Stimulated activated CD8-positive, alpha-beta memory T cell treated with anti-CD3 and anti-CD28 coated beads, Interleukin-2, amount 100 ng/mL, for 1 hour (primary cell): ENCODE results near the gene NPEPL1.
"Not testable (repeated sequence)": the region's sequence is repeated elsewhere in the genome, so short reads cannot be mapped to it uniquely, and the experiment has no call there.

ENCODE experiments used
- DNase-seq, 2 donors: peaks; one replicate each; pipeline ENCODE4 v3.0.0-alpha.2; 2020; ENCODE audit warnings: low read depth in 2 of 2

Gene NPEPL1

DNA sequence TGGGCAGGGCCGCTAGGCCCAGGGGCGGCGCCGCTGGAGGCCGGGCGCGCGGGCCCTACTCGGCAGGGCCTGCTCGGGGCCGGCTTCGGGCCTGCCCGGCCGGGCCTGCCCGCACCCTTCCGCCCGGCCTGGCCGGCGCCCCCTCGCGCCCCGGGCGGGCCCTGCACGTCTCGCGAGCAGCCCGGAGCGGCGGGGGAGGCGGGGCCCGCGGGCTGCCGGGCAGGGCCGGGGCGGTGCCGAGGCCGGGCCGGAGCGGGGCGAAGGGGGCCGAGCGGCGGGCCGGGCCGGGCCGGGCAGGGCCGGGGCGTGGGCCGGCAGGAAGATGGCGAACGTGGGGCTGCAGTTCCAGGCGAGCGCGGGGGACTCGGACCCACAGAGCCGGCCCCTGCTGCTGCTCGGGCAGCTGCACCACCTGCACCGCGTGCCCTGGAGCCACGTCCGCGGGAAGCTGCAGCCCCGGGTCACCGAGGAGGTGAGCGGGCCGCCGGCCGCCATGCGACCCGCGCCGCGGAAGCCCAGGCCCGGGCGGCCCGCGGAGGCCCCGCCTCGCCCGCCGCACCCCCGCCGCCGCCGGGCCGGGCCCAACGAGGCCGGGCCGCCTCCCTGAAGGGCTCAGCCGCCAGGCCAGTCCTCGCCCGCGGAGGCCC lies at the start of gene NPEPL1:
Gene NPEPL1, plus strand, starts transcription at position 222 of the 647 bp plus-strand sequence. Its CDS starts 101 bp downstream, at position 323.
- peak; percentile 33 to 34 for DNase-seq

- not testable (repeated sequence) for DNase-seq
These were observed 49.7 kb upstream of the NPEPL1 start for GRCh38 chr20:58642896-58643295.

GRCh38 chr20:58645412-58645968 lies 47.1 kb upstream of the NPEPL1 start:
- DNase-seq, result no peak

- no peak for DNase-seq
These were observed 46.3 kb upstream of the NPEPL1 start for GRCh38 chr20:58646257-58646656.

GRCh38 chr20:58646703-58647102 lies 45.9 kb upstream of the NPEPL1 start:
- no peak for DNase-seq

GRCh38 chr20:58647162-58647795 lies 45.3 kb upstream of the NPEPL1 start:
- no peak for DNase-seq

- DNase-seq, result no peak
These were observed 44.7 kb upstream of the NPEPL1 start for GRCh38 chr20:58647796-58648501.

GRCh38 chr20:58648502-58648825 lies 44.1 kb upstream of the NPEPL1 start:
- DNase-seq, result not testable (repeated sequence)

DNA sequence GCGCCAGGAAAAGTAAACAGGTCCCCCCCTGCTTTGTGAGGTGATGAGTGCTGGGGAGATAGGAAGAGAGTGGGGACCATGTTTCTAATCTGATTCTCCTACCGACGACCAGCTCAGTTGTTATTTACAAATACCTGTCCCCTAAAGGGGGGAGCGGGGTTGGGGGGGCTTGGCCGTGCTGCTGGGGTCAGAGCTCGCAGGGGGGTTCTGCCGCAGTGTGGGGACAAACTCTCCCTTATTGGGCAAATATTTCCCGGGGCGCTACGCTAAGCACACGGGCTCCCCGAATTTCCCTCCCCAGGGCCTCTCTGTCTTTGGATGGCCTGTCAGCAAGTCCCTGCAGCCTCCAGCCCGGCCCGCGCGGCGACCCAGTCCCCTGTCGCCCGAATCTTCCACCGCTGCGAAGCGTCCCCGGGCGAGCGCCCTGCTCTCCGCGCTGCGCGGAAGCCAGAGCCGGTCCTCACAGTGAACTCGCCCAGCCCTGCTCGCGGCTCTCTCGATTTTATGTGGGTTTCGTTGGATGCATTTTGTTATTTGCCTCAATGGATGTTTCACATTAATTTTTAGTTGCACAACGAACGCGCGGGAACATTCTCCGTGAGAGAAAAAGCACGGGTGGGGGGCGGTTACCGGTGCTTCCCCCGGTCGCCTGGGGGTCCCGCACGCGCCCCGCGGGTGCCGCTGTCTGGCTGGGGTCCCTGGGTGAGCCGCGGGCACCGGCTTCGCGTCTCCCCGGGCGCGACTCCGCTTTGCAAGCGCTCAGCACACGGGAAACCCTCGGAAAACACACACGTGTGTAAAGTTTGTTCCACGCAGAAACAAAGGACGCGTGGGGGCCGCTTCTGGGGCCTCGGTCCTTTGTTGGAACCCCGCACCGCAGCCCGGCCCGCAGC lies 43.1 kb upstream of the NPEPL1 start:
- DNase-seq, result peak in 1 of 2 donors; percentile 31

DNA sequence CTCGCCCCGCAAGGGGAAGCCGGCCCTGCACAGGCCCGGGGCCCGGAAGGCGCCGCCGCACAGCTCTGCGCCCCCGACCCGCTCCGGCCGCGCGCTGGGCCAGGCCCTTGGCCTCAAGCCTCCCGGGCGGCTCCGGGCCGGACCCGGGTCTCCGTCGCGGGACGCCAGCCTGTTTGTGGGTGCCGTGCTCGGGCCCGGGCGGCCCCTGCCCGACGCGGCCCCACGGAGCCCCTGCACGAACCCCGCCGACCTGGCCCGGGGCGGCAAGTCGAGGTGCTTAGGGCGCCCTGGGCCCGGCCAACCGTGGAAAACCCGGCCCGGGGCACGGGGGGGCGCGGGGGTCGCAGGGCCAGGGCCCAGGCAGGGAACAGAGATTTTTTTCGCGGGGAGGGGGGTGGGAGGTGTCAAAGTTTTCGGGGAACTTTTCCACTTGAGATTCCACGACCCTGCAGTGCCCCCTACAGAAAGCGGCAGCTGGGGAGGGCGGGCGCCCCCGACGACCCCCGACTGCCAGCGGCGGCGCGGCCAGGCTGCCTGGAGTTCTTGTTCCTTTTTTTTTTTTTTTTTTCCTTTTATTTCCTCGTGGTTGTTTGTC lies 42.3 kb upstream of the NPEPL1 start:
- no peak for DNase-seq

DNA sequence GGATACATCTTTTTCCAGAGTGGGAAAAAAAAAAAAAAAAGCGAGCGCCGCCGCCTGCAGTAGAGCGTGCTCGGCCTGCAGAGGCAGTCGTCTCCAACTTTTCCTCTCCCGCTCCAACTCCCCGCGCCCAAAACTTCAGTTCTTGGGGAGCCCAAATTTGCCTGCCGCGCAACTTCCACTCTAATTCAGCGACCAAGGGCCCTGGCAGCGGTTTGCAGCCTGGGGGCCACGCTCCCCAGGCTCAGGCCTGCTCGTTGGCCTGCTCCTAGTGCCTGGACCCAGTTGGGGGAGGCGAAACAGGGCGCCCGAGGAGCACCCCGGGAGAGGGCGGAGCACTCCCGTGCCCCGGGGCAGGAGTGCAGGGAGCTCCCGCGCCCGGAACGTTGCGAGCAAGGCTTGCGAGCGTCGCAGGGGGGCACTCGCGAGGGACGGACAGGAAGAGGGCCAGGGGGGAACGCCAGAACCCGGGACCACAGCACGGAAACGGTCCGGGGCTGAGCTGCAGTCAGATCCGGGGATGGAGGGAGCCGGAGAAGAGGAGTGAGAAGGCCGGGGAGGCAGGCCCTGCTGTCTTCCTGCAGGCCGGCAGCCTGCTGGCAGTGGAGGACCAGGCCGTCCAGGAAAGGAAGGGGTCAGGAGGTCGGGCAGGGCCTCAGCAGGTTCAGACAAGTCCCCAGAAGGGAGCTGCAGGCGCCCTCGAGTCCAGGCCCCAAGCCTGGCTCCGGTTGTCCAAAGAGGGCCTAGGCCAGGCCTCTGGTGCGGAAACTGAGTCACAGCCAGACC lies 41.6 kb upstream of the NPEPL1 start, which contains the start of gene STX16:
Gene STX16, plus strand, starts transcription at position 508 of the 783 bp plus-strand sequence. CDS start 724 bp downstream, outside the sequence.
- peak; percentile 72 to 77 for DNase-seq

GRCh38 chr20:58651559-58651945 lies 41.0 kb upstream of the NPEPL1 start:
- DNase-seq, result no peak

- DNase-seq, result peak in 1 of 2 donors; percentile 34
These were observed 40.5 kb upstream of the NPEPL1 start for GRCh38 chr20:58651946-58652605.

DNA sequence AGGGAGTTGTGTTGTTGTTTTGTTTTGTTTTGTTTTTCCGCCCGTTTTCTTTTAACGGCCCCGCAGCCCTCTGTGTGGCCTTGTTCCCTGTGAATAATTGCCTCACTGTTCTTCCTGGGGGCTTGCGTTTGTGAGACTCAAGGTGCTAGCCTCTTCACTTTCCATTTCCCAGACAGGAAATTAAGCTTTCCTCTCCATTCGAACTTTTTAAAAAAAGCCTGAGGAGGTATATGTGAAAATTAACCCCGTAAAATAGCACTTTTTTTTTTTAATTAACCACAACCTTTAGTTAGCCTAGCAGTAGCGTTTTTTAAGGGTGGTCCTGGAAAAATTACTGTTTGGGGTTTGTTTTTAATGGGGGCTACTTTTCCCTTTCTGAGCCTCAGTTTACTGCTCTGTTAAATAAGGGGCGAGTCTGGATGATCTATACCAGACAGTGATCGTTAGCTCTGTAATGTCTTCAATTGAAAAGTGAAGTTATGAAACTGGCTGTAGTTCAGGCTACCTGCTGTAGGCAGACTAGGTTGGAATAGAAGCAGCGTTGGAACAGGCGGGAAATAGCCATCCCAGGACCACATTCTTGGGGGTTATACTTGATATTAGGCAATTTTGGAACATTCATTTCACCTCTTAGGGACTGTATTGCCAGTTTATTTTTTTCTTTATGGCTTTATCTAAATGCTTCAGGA lies 39.9 kb upstream of the NPEPL1 start:
- no peak for DNase-seq

DNA sequence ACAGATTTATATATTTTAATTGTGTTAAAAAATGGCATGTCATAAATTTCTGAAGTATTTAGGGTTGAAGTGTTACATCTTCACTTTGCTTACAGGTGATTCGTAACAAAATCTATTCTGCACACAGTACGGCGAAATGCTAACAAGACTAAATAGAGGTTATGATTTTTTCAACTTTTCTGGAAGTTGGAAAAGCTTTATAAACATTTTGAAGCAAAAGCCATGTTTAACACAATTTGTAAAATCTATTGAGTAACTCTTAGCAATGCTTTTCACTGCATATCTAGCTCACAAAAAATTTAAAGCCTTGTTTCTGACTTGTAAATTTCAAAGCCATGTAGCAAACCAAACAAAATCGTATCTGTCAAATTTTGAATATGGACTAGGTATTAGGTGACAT lies 38.3 kb upstream of the NPEPL1 start:
- no peak for DNase-seq

- no peak for DNase-seq
These were observed 37.1 kb upstream of the NPEPL1 start for GRCh38 chr20:58655328-58656107.

- no peak for DNase-seq
These were observed 35.8 kb upstream of the NPEPL1 start for GRCh38 chr20:58656831-58657230.

DNA sequence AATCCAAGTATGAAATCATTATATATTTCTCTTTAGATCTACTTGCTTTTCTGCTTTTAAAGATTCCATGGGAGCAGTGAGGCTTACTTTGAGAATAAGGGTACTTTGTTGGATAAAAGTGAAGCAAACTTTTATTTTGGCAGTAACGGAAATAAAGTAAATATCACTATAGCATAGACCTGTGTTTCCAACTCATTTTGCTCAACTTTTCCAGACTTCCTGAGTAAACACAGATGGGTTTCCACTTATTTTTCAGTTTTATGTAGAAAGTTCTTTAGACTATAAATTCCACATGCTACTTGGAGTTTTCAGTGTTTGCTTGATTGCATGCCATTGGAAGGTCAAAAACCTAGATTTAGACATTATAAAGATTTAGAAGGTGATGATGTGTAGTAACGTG lies 35.3 kb upstream of the NPEPL1 start:
- no peak for DNase-seq
